Colonic mucosa (tissue), 4 donors: Measurements from ENCODE around the gene SLC39A11. TPM values are rescaled to one million over a fixed set of nuclear protein-coding genes. Genes with fewer than 3 reads are reported as not detected.

Experiments used
- DNase-seq: peaks from one replicate; pipeline ENCODE4 v3.0.0-alpha.2; 2020
- H3K27ac ChIP-seq: fragments of 200-600 bp; one replicate; pipeline ENCODE4 v1.8.0; 2021
- H3K27me3 ChIP-seq: fragments of 200-600 bp; one replicate; pipeline ENCODE4 v1.8.0; 2021
- H3K36me3 ChIP-seq: fragments of 200-600 bp; one replicate; pipeline ENCODE4 v1.8.0; 2021
- H3K4me1 ChIP-seq: fragments of 200-600 bp; one replicate; pipeline ENCODE4 v1.8.0; 2021; ENCODE audit warnings: mild to moderate bottlenecking
- H3K4me3 ChIP-seq: fragments of 200-600 bp; one replicate; pipeline ENCODE4 v1.8.0; 2021
- H3K9ac ChIP-seq, 2 donors: one replicate each; pipeline ENCODE4 v1.7.0; 2013; ENCODE audit warnings: control low read depth in 2 of 2, low read depth in 2 of 2, low read length in 2 of 2
- H3K9me3 ChIP-seq: fragments of 200-600 bp; one replicate; pipeline ENCODE4 v1.8.0; 2021
- intact Hi-C: fragments of 100-400 bp; cut with DNase I; formaldehyde crosslinking; loops from one replicate; pipeline ENCODE4 v1.14.1; 2022
- total RNA-seq, 2 donors: library from RNA; stranded (reverse); fragmentation: NEBNext Ultra II Directional in 1 of 2; extraction: Animal tissue kit (Norgen Biotek cat#: 25700) in 1 of 2; gene quantifications; one replicate each; pipeline ENCODE4 v1.2.1, GENCODE V29; 2021
- TF ChIP-seq, protein P1 (sequence below): fragments of 200-600 bp; IDR thresholded peaks from one replicate; pipeline ENCODE4 v1.8.0; 2022; ENCODE audit warnings: antibody characterized with exemption, mild to moderate bottlenecking
- donor health status: healthy.
- donor health status: DM: no; HTN: no; CAD: no.
- donor health status: DM: no; HTN: no; CAD: no.

Gene SLC39A11
- total RNA-seq, 2 donors from 2014 or later = 57.7 to 60.0 TPM

DNA sequence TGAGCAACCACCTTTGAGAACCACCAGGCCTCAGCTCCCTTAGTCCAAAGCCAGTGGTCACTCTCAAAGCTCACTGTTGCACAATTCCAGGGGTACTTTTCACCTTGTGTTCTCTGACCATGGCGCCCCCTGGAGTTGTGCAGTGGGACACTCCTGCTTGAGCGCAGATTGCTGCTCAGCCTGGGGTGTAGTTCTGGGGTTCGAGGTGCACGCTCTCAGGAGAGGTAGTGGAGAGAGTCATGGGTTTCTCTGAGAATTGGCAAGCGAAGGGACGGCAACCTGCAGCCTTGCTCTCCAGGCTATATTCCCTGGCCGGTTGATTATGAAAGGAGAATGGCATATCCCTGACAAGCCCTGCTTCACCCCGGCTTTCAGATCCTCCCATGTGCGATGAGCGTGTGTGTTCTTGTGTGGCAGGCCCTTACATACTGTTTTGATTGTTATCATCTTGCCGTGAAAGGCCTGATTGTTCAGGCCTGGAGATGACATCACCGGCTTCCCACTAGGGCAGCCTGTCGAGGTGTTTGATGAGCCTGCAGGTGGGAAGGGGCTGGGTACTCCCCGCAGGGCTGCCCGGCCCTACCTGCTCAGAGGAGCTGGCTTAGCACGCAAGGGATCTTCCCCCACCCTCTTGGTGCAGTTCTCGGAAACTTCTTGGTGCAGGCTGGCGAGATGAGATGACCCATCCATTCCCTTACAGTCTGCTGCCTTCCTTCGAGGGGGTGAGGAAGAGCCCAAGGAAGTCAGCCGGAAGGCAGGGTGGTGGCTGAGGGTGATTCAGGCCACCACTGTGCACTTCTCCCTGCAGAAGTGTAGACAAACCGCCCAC, 431.2 kb downstream of the SLC39A11 start:
- no peak overlapping the region for H3K4me3 ChIP-seq
- H3K4me1 ChIP-seq = no peaks in the 10 kb centered on the region
- TF ChIP-seq, protein P1, sequence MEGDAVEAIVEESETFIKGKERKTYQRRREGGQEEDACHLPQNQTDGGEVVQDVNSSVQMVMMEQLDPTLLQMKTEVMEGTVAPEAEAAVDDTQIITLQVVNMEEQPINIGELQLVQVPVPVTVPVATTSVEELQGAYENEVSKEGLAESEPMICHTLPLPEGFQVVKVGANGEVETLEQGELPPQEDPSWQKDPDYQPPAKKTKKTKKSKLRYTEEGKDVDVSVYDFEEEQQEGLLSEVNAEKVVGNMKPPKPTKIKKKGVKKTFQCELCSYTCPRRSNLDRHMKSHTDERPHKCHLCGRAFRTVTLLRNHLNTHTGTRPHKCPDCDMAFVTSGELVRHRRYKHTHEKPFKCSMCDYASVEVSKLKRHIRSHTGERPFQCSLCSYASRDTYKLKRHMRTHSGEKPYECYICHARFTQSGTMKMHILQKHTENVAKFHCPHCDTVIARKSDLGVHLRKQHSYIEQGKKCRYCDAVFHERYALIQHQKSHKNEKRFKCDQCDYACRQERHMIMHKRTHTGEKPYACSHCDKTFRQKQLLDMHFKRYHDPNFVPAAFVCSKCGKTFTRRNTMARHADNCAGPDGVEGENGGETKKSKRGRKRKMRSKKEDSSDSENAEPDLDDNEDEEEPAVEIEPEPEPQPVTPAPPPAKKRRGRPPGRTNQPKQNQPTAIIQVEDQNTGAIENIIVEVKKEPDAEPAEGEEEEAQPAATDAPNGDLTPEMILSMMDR = no peak
- no peaks in the 10 kb centered on the region for H3K9me3 ChIP-seq
- H3K9ac ChIP-seq = no peak overlapping the region
- intact Hi-C loops = no loop called here
- H3K27me3 ChIP-seq = no peaks in the 10 kb centered on the region
- no peak overlapping the region for H3K27ac ChIP-seq
- DNase-seq = no peak
- H3K36me3 ChIP-seq = no peaks in the 10 kb centered on the region

DNA sequence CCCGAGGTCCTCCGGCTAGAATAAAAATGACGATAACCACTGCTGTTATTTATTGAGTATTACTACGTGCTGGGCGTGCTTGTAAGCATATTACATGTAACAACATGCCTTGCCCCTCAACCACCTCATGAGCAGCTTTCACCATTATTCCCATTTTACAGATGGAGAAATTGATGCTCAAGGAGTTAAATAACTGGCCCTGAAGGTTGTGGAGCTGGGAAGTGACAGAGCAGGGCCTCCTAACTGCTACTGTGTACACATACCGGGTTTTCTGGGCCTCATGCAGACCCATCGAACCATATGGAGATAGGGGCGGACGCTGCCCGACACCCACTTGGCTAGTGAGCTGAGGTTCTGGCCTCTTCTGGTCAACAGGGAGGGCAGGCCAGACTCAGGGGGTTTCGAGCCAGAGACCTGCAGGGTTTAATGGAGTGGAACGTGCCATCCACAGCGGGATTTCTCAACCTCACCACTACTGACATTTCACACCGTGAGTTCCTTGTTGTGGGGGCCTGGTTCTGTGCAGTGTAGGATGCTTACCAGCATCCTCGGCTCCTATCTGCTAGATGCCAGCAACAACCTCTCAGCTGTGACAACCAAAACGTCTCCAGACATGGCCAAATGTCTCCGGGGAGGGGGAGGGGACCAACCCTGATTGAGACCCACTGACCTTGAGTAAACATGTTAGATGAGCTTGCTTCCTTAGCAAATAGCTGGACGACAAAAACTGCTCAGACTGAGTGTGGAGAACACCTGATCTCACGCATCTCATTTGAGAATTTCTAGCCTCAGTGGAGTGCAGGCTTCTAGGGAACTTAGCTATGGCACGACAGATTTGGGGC, 432.0 kb downstream of the SLC39A11 start:
- TF ChIP-seq, protein P1 = no peak
- Histone ChIP-seq H3K9me3 (no peaks in the 10 kb centered on the region), H3K4me1 (no peaks in the 10 kb centered on the region), H3K9ac (no peak overlapping the region), H3K4me3 (no peak overlapping the region), H3K36me3 (no peaks in the 10 kb centered on the region), H3K27ac (no peak overlapping the region), H3K27me3 (no peaks in the 10 kb centered on the region)
- intact Hi-C loops = no loop called here
- DNase-seq = no peak

DNA sequence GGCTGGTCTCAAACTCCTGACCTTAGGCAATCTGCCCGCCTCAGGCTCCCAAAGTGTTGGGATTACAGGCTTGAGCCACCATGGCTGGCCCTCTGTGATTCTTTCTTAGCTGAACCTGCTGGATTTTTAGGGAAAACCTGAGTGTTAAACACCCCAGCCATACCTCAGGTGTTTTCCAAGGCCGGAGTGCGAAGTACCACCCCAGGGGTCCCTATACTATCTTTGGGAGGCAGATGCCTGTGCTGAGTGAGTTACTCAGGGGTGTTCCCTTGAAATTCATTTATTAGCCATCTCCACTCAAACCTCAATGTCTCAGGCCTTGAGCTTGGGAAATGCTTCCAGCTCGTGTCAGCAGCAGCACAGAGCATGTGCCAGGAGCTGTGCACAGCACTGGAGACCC, 432.7 kb downstream of the SLC39A11 start:
- H3K4me3 ChIP-seq = no peak overlapping the region
- H3K27ac ChIP-seq = no peak overlapping the region
- no peaks in the 10 kb centered on the region for H3K4me1 ChIP-seq
- no peaks in the 10 kb centered on the region for H3K27me3 ChIP-seq
- intact Hi-C loops = loop anchor here (5.0 kb wide), 1 partner anchor 98 kb away; no protein-coding TSS in a partner anchor
- no peaks in the 10 kb centered on the region for H3K9me3 ChIP-seq
- no peaks in the 10 kb centered on the region for H3K36me3 ChIP-seq
- TF ChIP-seq, protein P1 = no peak
- DNase-seq = no peak
- H3K9ac ChIP-seq = no peak overlapping the region

DNA sequence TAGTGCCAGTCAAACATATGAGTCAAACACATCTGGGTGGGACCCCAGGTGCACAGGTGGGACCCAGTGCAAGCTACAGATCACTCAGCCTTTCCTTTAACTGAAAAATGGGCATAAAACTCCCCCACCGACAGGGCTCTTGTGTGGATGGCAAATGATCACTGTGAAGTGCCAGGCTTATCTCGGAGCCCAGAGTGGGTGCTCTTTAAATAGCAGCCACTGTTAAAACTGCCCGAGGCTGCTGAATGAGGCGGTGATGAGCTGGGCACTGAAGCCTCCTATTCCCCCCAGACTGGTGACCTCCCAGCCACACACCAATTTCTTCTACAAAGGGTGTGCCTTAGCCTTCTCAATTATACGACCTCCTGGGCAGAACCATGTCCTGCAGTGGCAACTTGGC, 433.8 kb downstream of the SLC39A11 start:
- Histone ChIP-seq H3K27me3 (no peaks in the 10 kb centered on the region), H3K36me3 (no peaks in the 10 kb centered on the region), H3K9me3 (no peaks in the 10 kb centered on the region), H3K27ac (no peak overlapping the region), H3K4me3 (no peak overlapping the region), H3K4me1 (no peaks in the 10 kb centered on the region), H3K9ac (no peak overlapping the region)
- intact Hi-C loops = loop anchor here (5.0 kb wide), 1 partner anchor 96 kb away; no protein-coding TSS in a partner anchor
- TF ChIP-seq, protein P1 = no peak
- DNase-seq = no peak

DNA sequence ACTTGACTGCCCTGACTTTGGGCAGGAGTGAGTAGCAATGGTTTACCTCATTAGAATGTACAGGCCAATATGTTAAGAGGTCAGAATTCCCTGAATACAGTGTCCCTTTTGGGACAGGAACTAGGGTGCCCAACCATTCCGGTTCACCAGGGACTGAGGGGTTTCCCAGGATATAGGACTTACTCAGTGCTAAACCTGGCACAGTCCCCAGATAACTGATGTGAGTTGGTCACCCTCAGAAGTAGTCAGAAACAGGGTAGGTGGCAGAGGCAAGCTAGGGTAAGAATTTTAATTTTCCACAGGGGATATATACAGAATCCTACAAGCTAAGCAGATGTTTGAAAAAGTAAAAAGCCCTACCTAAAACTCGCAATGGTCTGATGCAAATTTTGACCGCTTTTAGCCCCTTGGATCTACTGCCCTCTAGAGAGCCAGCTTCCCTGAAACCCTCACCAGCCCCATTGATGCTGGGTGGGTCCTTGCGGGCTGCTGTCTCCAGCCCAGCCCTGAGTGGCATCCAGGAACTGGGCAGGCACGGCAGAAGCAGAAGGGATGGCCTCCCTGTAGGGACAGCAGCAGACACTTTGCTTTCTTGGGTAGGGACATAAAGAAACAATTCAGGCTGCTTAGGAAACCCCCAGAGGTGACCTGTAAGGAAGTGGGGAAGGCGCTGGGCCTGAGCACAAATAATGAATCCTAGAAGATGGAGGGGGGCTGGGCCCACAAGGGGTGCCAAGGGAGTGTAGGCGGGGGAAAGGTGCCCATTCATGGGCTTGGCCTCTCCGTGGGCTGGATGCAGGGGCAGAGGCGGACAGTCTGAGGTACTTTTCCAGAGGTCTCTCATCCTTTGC, 434.8 kb downstream of the SLC39A11 start:
- TF ChIP-seq, protein P1 = peak; percentile 26
- no peak overlapping the region for H3K4me3 ChIP-seq
- DNase-seq = peak; percentile 27

More for the DNA sequence above, 434.8 kb downstream of the SLC39A11 start:
- H3K9ac ChIP-seq = no peak overlapping the region
- intact Hi-C loops = loop anchor here (5.0 kb wide), 1 partner anchor 95 kb away; no protein-coding TSS in a partner anchor
- H3K36me3 ChIP-seq = no peaks in the 10 kb centered on the region
- H3K27ac ChIP-seq = no peak overlapping the region
- no peaks in the 10 kb centered on the region for H3K27me3 ChIP-seq
- H3K4me1 ChIP-seq = no peaks in the 10 kb centered on the region
- H3K9me3 ChIP-seq = no peaks in the 10 kb centered on the region
